PC-3 (cell line): ENCODE measurements around the gene NXPE4. TPM values are rescaled to one million over a fixed set of nuclear protein-coding genes. Genes with fewer than 3 reads are reported as not detected.

ENCODE experiments used
- ATAC-seq: fragments of 200-7000 bp; cut with Tn5 transposase; 2 replicates; pipeline ENCODE4 v1.9.1; 2020; ENCODE audit warnings: mild to moderate bottlenecking, moderate library complexity
- BruUV-seq: library from RNA; stranded (reverse); fragments of 400-500 nt; replicated peaks from 2 replicates; lab custom pipeline; 2021; lab: Mats Ljungman, UMichigan
- CTCF ChIA-PET: fragments of 300-600 bp; sonication (Branson Sonifier 250); formaldehyde crosslinking; loops from one replicate; lab custom pipeline; 2022; ENCODE audit warnings: antibody characterized with exemption; lab: Charles Lee
- POLR2A ChIA-PET: fragments of 300-600 bp; sonication (Branson Sonifier 250); formaldehyde crosslinking; loops from one replicate; lab custom pipeline; 2022; ENCODE audit warnings: antibody characterized with exemption; ENCODE audit not compliant: unreplicated experiment; lab: Charles Lee
- DNase-seq: peaks from one replicate; pipeline ENCODE4 v3.0.0-alpha.2; 2015
- H2AFZ ChIP-seq: fragments of 300-600 bp; sonication (generic); 2 replicates; pipeline ENCODE4 v1.6.0; 2016; ENCODE audit warnings: antibody characterized with exemption, low read length
- H3F3A ChIP-seq: fragments of 300-600 bp; sonication (generic); one replicate; pipeline ENCODE4 v1.6.0; 2017; ENCODE audit warnings: antibody characterized with exemption, low read length, control low read depth, mild to moderate bottlenecking; ENCODE audit not compliant: unreplicated experiment
- H3K27ac ChIP-seq: fragments of 300-600 bp; sonication (generic); 2 replicates; pipeline ENCODE4 v1.5.1; 2016; ENCODE audit warnings: mild to moderate bottlenecking, low read length
- H3K27me3 ChIP-seq: fragments of 300-600 bp; sonication (generic); 2 replicates; pipeline ENCODE4 v1.6.1; 2016; ENCODE audit warnings: low read length, mixed read lengths
- H3K36me3 ChIP-seq: fragments of 300-600 bp; sonication (generic); 2 replicates; pipeline ENCODE4 v1.6.1; 2016; ENCODE audit warnings: low read depth, mixed run types, low read length, mixed read lengths
- H3K4me1 ChIP-seq: fragments of 300-600 bp; sonication (generic); 2 replicates; pipeline ENCODE4 v1.5.1; 2016; ENCODE audit warnings: low read length; ENCODE audit not compliant: insufficient read depth
- H3K4me2 ChIP-seq: fragments of 300-600 bp; sonication (generic); 2 replicates; pipeline ENCODE4 v1.6.0; 2016; ENCODE audit warnings: low read length
- H3K4me3 ChIP-seq: fragments of 300-600 bp; sonication (generic); 2 replicates; pipeline ENCODE4 v1.5.1; 2016; ENCODE audit warnings: mild to moderate bottlenecking, low read length, mixed read lengths
- H3K79me2 ChIP-seq: fragments of 300-600 bp; sonication (generic); 2 replicates; pipeline ENCODE4 v1.6.1; 2017; ENCODE audit warnings: low read length, mixed read lengths
- H3K9ac ChIP-seq: fragments of 300-600 bp; sonication (generic); 2 replicates; pipeline ENCODE4 v1.6.0; 2016; ENCODE audit warnings: mild to moderate bottlenecking, low read length
- H3K9me2 ChIP-seq: fragments of 300-600 bp; sonication (generic); replicated peaks from 2 replicates; pipeline ENCODE4 v1.6.1; 2016; ENCODE audit warnings: mixed run types, low read length, mixed read lengths
- H3K9me3 ChIP-seq: fragments of 300-600 bp; sonication (generic); 2 replicates; pipeline ENCODE4 v1.6.1; 2016; ENCODE audit warnings: low read length, mixed read lengths
- H4K20me1 ChIP-seq: fragments of 300-600 bp; sonication (generic); 2 replicates; pipeline ENCODE4 v1.6.1; 2016; ENCODE audit warnings: low read length, mixed read lengths
- CTCF ChIP-seq: fragments of 300-600 bp; sonication (generic); conservative IDR thresholded peaks from 2 replicates; pipeline ENCODE4 v1.5.1; 2017; ENCODE audit warnings: antibody characterized with exemption, low read depth, mild to moderate bottlenecking, low read length
- EZH2 ChIP-seq: fragments of 300-600 bp; sonication (generic); IDR thresholded peaks from one replicate; pipeline ENCODE4 v1.6.1; 2017; ENCODE audit warnings: antibody characterized with exemption, mild to moderate bottlenecking, low read length; ENCODE audit not compliant: unreplicated experiment
- EZH2phosphoT487 ChIP-seq: fragments of 300-600 bp; sonication (generic); IDR thresholded peaks from 2 replicates; pipeline ENCODE4 v1.6.1; 2018; ENCODE audit warnings: mild to moderate bottlenecking, antibody characterized with exemption, low read length, borderline replicate concordance
- intact Hi-C: fragments of 100-400 bp; cut with micrococcal nuclease; formaldehyde crosslinking; loops from 2 replicates; pipeline ENCODE4 v1.9.0; 2023
- total RNA-seq: library from RNA; depleted of rRNA; stranded (reverse); fragments of >200 nt; gene quantifications from 2 replicates; pipeline ENCODE4 v1.2.3, GENCODE V29; 2014

NXPE4 gene
- total RNA-seq, 1 experiment from 2014 or later = not detected

DNA sequence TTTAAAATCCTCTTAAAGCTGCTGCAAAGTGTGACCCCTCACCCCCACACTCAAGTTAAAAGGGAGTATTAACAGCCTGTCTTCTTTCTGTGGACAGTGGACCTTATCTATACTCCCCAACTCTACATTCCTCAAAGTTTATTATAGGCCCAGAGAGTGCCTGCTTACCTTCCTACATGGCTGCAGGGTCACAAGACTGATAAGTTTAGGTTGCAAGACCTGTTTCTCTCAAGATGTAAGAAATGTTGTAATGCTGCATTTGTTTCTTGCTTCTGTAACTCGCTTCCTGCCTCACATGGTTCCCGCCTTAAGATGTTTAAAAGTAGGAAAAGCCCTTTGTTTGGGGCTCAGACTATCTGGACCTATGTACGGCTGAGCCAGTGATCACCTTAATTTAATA is 25.8 kb downstream of the NXPE4 start:
- Histone ChIP-seq H3F3A (no peaks in the 10 kb centered on the region), H4K20me1 (no peaks in the 10 kb centered on the region), H3K9ac (no peak overlapping the region), H3K4me2 (no peak overlapping the region), H3K27ac (no peak overlapping the region), H3K27me3 (no peaks in the 10 kb centered on the region), H3K79me2 (no peaks in the 10 kb centered on the region), H3K4me1 (no peaks in the 10 kb centered on the region), H3K9me3 (no peaks in the 10 kb centered on the region), H2AFZ (no peak overlapping the region), H3K4me3 (no peak overlapping the region), H3K9me2 (no peaks in the 10 kb centered on the region), H3K36me3 (no peaks in the 10 kb centered on the region)
- ChIA-PET POLR2A (no interaction called here), CTCF (no interaction called here)
- no peak for ATAC-seq
- TF ChIP-seq EZH2 = no peak
- no peak for TF ChIP-seq CTCF
- no peak for TF ChIP-seq EZH2phosphoT487
- no TSS peak for BruUV-seq
- intact Hi-C loops = no loop called here
- peak; percentile 4 for DNase-seq

DNA sequence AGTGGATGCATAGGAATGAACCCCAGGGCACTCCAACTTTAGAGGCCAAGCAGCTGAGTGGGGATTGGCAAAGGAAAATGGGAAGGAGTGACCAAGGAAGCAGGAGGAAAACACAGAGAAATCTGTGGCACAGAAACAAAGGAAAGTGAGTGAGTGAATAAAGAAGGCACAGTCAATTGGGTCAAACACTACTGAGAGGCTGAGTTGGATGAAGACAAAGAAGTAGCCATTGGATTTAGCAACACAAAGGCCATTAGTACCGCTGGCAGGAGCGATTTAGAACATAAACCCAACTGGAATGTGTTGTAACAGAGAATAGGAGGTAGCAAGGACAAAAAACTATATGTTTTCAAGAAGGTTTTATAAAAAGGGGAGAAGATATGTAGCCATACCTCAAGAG is 29.3 kb downstream of the NXPE4 start:
- Histone ChIP-seq H3K27me3 (no peaks in the 10 kb centered on the region), H3K9ac (no peak overlapping the region), H3K79me2 (no peaks in the 10 kb centered on the region), H3K4me1 (peaks cover 18% of the 10 kb centered on the region), H4K20me1 (no peaks in the 10 kb centered on the region), H3K27ac (no peak overlapping the region), H3K4me3 (no peak overlapping the region), H3K36me3 (no peaks in the 10 kb centered on the region), H2AFZ (no peak overlapping the region), H3K9me2 (no peaks in the 10 kb centered on the region), H3K9me3 (no peaks in the 10 kb centered on the region), H3F3A (peaks cover 3% of the 10 kb centered on the region), H3K4me2 (no peak overlapping the region)
- DNase-seq = no peak
- TF ChIP-seq EZH2 = no peak
- no peak for TF ChIP-seq CTCF
- TF ChIP-seq EZH2phosphoT487 = no peak
- ATAC-seq = no peak
- intact Hi-C loops = no loop called here
- no TSS peak for BruUV-seq
- POLR2A ChIA-PET = no interaction called here
- CTCF ChIA-PET = no interaction called here

DNA sequence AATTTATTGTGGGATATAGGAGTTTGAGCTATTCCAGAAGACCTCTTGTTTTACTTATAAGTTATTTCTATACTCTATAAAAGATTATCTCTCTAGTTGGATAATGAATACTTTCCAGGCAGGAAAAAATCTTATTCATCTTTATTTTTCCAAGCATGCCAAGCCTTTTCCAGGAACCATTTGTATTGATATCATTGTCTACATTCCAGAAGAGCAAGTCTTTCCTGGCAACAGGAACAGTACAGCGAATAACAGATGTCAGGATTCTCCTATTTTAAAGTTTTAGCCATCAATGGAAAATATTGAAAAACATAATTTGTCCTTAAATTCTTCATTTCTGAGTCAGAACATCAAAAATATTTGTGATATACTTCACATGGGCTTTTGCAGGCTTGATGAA is 30.8 kb downstream of the NXPE4 start:
- H2AFZ ChIP-seq = no peak overlapping the region
- ATAC-seq (no peak), DNase-seq (no peak)
- H3K36me3 ChIP-seq = no peaks in the 10 kb centered on the region
- ChIA-PET CTCF (no interaction called here), POLR2A (no interaction called here)
- H3K27me3 ChIP-seq = no peaks in the 10 kb centered on the region
- intact Hi-C loops = loop anchor here (5.0 kb wide), 1 partner anchor 163 kb away; the partner anchor contains the start of genes C11orf71 and RBM7
- H3K9ac ChIP-seq = no peak overlapping the region
- H4K20me1 ChIP-seq = no peaks in the 10 kb centered on the region
- TF ChIP-seq EZH2phosphoT487 = no peak
- TF ChIP-seq EZH2 = no peak
- TF ChIP-seq CTCF = no peak
- H3K4me1 ChIP-seq = peaks cover 18% of the 10 kb centered on the region
- no peak overlapping the region for H3K4me3 ChIP-seq
- H3F3A ChIP-seq = peaks cover 3% of the 10 kb centered on the region
- no peaks in the 10 kb centered on the region for H3K79me2 ChIP-seq
- BruUV-seq = no TSS peak
- H3K9me3 ChIP-seq = no peaks in the 10 kb centered on the region
- no peaks in the 10 kb centered on the region for H3K9me2 ChIP-seq
- H3K4me2 ChIP-seq = no peak overlapping the region
- no peak overlapping the region for H3K27ac ChIP-seq
